ENCODE data around the gene MMAB. TPM values are rescaled to one million over a fixed set of nuclear protein-coding genes. Genes with fewer than 3 reads are reported as not detected.

The MMAB gene
- total RNA-seq, 1 donor from 2014 or later: 26.4 TPM

DNA sequence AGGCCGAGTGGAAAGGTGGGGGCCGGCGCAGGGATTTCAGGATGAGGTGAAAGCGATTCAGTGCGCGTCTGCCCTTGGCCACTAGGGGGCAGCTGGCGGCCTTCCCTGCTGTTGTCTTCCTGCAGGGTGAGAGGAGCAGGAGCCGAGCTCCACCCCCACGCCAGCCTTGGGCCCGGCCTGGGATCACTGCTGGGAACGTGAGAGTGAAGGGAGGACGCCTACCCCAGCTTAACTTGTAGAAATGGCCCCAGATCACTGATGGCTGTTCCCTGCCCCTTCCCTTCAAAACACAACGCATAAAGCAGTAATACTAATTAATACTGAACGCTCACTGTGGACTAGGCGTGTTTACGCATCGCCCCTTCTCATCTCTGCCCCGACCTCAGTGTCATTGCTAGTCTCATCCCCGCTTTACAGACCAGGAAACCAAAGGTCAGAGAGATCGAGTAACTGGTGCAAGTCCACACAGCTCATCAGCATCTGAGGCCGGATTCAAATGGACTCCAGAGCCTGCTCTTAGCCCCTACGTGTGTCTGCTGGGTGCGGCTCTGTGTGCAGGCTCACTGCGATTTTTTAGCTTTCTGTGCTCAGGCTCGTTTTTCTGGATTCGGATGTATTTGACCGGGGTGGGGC lies 24.6 kb upstream of the MMAB start:
- Mint-ChIP-seq H3K27me3 (ENCODE audit: low read depth) (no peaks in the 10 kb centered on the region), H3K9me3 (no peaks in the 10 kb centered on the region), H3K4me1 (peaks cover 8% of the 10 kb centered on the region), H3K27ac (no peak overlapping the region), H3K36me3 (no peaks in the 10 kb centered on the region), H3K4me3 (no peak overlapping the region)
- TF ChIP-seq, protein P1, sequence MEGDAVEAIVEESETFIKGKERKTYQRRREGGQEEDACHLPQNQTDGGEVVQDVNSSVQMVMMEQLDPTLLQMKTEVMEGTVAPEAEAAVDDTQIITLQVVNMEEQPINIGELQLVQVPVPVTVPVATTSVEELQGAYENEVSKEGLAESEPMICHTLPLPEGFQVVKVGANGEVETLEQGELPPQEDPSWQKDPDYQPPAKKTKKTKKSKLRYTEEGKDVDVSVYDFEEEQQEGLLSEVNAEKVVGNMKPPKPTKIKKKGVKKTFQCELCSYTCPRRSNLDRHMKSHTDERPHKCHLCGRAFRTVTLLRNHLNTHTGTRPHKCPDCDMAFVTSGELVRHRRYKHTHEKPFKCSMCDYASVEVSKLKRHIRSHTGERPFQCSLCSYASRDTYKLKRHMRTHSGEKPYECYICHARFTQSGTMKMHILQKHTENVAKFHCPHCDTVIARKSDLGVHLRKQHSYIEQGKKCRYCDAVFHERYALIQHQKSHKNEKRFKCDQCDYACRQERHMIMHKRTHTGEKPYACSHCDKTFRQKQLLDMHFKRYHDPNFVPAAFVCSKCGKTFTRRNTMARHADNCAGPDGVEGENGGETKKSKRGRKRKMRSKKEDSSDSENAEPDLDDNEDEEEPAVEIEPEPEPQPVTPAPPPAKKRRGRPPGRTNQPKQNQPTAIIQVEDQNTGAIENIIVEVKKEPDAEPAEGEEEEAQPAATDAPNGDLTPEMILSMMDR (IDR thresholded peaks at IDR 0.05; ENCODE audit: unreplicated experiment): peak; percentile 98
- DNase-seq (ENCODE audit: low spot score in 2 of 2, unreplicated experiment in 2 of 2): peak; percentile 73 to 92

DNA sequence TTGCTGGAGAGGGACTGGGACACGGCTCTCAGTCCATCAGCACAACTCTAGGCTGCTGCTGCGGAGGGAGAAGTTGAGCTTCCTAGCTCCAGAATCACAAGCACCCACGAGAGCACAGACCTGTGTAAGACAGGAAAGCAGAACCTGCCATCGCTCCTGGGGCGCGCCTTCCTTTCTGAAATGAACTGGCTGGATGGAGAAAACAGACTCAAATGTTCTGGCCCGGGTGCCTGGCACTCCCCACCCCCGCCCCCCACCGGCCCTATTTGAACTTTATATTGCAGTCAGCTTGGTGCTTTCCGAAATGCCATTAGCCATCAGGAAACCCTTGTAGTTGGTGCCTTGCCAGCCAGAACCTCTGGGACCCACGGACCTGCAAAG lies 24.1 kb upstream of the MMAB start:
- TF ChIP-seq, protein P1 (IDR thresholded peaks at IDR 0.05; ENCODE audit: unreplicated experiment): no peak
- Mint-ChIP-seq H3K36me3 (no peaks in the 10 kb centered on the region), H3K27me3 (ENCODE audit: low read depth) (no peaks in the 10 kb centered on the region), H3K4me1 (peaks cover 8% of the 10 kb centered on the region), H3K4me3 (no peak overlapping the region), H3K27ac (no peak overlapping the region), H3K9me3 (no peaks in the 10 kb centered on the region)
- DNase-seq (ENCODE audit: low spot score in 2 of 2, unreplicated experiment in 2 of 2): no peak

DNA sequence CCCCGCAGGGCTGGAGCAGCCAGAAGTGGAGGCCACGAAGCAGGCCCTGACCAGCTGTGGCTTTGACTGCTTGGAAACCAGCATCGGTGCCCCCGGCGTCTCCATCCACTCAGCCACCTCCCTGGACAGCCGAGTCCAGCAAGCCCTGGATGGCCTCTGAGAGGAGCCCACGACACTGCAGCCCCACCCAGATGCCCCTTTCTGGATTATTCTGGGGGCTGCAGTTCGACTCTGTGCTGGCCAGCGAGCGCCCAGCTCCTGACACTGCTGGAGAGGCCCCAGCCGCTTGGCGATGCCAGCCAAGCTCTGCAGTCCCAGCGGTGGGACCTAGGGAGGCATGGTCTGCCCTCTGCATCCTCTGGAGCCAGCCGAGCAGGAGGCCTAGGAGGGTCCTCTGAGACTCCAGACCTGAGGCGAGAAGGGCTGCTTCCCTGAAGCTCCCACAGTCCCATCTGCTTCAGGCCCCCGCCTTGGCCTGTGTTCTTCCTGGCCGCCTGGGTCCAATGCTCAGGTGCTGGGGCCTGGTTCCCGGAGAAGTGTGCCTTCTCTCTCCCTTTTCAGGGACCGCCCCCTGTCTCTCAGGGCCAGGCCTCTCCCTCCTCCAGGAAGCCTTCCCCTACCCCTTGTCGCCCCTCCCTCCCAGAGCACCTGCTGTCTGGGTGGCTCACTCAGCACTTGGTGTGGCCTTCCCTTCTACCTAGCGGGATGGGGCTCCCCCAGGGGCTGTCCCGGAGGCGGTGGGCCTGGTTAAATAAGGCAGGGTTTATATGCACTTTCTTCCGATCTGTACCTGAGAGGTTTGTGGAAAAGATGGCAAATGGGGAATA lies 23.3 kb upstream of the MMAB start:
- no peak for DNase-seq (ENCODE audit: low spot score in 2 of 2, unreplicated experiment in 2 of 2)
- no peak overlapping the region for H3K4me3 Mint-ChIP-seq
- H3K4me1 Mint-ChIP-seq: peaks cover 8% of the 10 kb centered on the region
- no peak overlapping the region for H3K27ac Mint-ChIP-seq
- H3K27me3 Mint-ChIP-seq (ENCODE audit: low read depth): no peaks in the 10 kb centered on the region
- TF ChIP-seq, protein P1 (IDR thresholded peaks at IDR 0.05; ENCODE audit: unreplicated experiment): no peak
- no peaks in the 10 kb centered on the region for H3K36me3 Mint-ChIP-seq
- H3K9me3 Mint-ChIP-seq: no peaks in the 10 kb centered on the region

DNA sequence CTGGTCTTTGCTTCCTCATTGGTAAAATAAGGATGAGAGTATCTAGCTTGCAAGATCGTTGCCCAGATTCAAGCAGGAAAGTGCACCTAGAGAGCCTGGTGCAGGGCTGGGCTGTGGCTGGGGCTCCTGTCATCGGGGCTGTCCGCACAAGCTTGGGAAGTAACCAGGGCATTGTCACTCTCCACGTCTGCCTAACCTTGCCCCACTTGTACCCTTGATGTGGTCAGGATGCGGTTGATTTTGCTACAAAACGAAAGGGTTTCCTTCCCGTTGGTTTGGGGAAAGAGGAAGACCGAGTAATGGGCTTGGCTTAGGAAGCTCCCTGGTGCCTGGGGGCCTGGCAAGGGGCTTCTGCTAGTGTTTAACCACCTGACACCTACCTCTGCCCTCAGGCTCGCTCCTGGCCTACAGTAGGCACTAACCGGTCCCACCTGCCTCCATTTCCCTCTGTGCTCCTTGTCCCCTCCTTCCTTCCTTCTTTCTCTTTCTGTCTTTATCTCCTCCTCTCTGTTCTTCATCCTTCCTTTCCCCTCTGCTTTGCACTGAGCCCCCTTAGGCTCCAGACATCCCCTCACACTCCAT lies 22.1 kb upstream of the MMAB start:
- Mint-ChIP-seq H3K27ac (no peak overlapping the region), H3K4me3 (no peak overlapping the region), H3K4me1 (peaks cover 8% of the 10 kb centered on the region), H3K27me3 (ENCODE audit: low read depth) (no peaks in the 10 kb centered on the region), H3K36me3 (no peaks in the 10 kb centered on the region), H3K9me3 (no peaks in the 10 kb centered on the region)
- no peak for DNase-seq (ENCODE audit: low spot score in 2 of 2, unreplicated experiment in 2 of 2)
- TF ChIP-seq, protein P1 (IDR thresholded peaks at IDR 0.05; ENCODE audit: unreplicated experiment): no peak

DNA sequence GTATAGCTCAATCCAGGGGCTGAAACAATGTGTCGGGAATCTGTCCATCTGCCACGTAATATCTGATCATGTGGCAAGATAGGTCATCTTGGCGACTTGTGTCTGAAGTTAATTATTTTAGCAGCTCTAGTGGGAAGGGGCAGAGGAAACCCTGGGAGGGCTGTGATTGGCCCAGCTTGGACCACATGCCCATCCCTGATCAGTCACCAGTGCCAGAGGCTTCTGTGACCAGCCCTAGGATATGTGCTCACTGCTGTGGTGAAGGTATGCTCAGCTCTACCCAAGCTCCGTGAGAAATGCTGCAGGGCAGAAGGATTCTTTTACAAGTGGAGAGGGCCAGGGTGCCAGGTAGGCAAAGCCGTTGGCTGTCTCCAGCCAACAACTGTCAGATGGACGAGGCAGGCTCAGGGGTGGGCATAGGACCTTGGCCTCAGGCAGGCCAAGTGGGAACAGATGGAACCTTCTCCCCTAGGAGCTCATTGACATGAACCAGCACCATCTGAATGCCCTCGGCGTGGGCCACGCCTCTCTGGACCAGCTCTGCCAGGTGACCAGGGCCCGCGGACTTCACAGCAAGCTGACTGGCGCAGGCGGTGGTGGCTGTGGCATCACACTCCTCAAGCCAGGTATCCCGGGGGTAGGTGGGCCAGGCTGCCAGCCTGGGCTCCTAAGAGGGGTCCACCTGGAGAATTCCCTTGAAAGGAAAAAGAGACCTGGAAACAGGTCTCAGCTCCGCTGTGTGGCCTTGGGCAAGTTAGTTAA lies 21.4 kb upstream of the MMAB start:
- TF ChIP-seq, protein P1 (IDR thresholded peaks at IDR 0.05; ENCODE audit: unreplicated experiment): no peak
- H3K27ac Mint-ChIP-seq: no peak overlapping the region
- H3K4me3 Mint-ChIP-seq: no peak overlapping the region
- H3K4me1 Mint-ChIP-seq: peaks cover 8% of the 10 kb centered on the region
- no peaks in the 10 kb centered on the region for H3K36me3 Mint-ChIP-seq
- H3K27me3 Mint-ChIP-seq (ENCODE audit: low read depth): no peaks in the 10 kb centered on the region
- H3K9me3 Mint-ChIP-seq: no peaks in the 10 kb centered on the region
- DNase-seq (ENCODE audit: low spot score in 2 of 2, unreplicated experiment in 2 of 2): no peak
